HUES64 (cell line): ENCODE results near the gene HBD.
"Not testable (repeated sequence)": the region's sequence is repeated elsewhere in the genome, so short reads cannot be mapped to it uniquely, and the experiment has no call there.

Source experiments
- H3K27ac ChIP-seq: 2 replicates; pipeline ENCODE4 v1.7.0; 2013; ENCODE audit warnings: low read depth, low read length, inconsistent platforms
- H3K27me3 ChIP-seq: 2 replicates; pipeline ENCODE4 v1.6.1; 2013; ENCODE audit warnings: mild to moderate bottlenecking, low read length; ENCODE audit not compliant: insufficient read depth
- H3K36me3 ChIP-seq: 2 replicates; pipeline ENCODE4 v1.6.1; 2013; ENCODE audit warnings: mild to moderate bottlenecking, low read length; ENCODE audit not compliant: insufficient read depth
- H3K4me1 ChIP-seq: 2 replicates; pipeline ENCODE4 v1.6.1; 2013; ENCODE audit warnings: mild to moderate bottlenecking, low read length, moderate library complexity; ENCODE audit not compliant: insufficient read depth
- H3K4me3 ChIP-seq: 2 replicates; pipeline ENCODE4 v1.5.1; 2013; ENCODE audit warnings: mild to moderate bottlenecking, low read length, moderate library complexity
- H3K9ac ChIP-seq: 2 replicates; pipeline ENCODE4 v1.6.1; 2013; ENCODE audit warnings: mild to moderate bottlenecking, low read depth, low read length
- H3K9me3 ChIP-seq: 2 replicates; pipeline ENCODE4 v1.6.1; 2013; ENCODE audit warnings: low read depth, low read length; ENCODE audit not compliant: insufficient read depth
- WGBS: fragments of 150-250, 120-280 bp; methylation state at CpG from one replicate; pipeline ENCODE4 v1.1.7; 2013; ENCODE audit warnings: missing lambda C conversion rate; 5-methylcytosine and 5-hydroxymethylcytosine counted together

Gene HBD

DNA sequence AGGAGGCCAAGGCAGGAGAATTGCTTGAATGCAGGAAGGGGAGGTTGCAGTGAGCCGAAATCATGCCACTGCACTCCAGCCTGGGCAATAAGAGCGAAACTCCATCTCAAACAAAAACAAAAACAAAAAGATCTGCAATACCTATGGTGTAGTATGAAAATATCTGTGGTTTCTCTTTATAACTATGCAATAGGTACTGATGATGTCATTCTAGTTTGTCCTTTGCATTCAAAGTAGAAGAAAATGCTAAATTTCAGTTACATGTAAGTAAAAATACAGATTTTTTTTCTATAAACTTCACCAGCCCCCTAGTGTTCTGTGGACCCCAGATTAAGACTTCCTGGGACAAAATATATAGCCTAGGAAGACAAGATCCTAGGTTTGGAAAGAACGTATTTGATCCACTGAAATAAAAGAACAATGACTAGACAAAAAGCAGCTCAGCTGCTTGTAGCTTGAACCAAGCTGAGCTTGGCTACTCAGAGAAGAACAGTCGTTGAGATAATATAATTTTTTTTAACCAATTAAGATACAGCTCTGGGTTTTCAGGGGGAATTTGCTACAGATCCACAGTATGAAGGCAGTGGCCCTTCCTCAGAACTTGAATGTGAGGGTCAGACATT lies 38.2 kb upstream of the HBD start:
- H3K9me3 ChIP-seq: no peaks in the 10 kb centered on the region
- no peaks in the 10 kb centered on the region for H3K4me1 ChIP-seq
- H3K27ac ChIP-seq: no peak overlapping the region
- no peak overlapping the region for H3K4me3 ChIP-seq
- no peaks in the 10 kb centered on the region for H3K27me3 ChIP-seq
- no peaks in the 10 kb centered on the region for H3K36me3 ChIP-seq
- WGBS: 89% methylated on average over 3 of the region's 4 CpGs
- H3K9ac ChIP-seq: no peak overlapping the region

DNA sequence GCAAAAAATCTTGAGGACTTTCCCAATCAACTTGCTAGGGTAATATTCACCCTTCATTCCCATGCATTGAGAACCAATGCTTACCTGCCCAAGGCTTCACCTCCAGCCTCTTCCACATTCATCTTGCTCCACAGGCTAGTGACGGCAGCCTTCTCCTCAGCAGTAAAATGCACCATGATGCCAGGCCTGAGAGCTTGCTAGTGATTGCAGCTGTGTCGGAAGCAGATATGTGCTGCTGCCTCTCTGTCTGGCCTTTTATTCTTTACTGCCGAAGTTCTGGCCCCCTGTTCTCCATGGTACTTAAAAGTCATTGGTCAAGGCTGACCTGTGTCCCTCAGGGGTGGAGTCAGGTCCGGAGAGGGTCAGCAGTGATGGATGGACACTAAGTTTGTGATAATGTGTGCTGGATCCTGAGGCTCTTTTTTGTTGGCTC lies 35.4 kb upstream of the HBD start, which contains the start of gene HBE1:
TSS of gene HBE1 (minus strand) at position 231 of the 433 bp plus-strand sequence. CDS start at position 176, 55 bp downstream.
- Histone ChIP-seq H3K27ac (no peak within 1 kb of the TSS), H3K4me1 (no peaks in the 10 kb centered on the region), H3K9me3 (no peaks in the 10 kb centered on the region), H3K27me3 (no peaks in the 10 kb centered on the region), H3K36me3 (no peaks in the 10 kb centered on the region), H3K4me3 (no peak within 1 kb of the TSS), H3K9ac (no peak within 1 kb of the TSS)
- 94% methylated on average over 4 of the region's 4 CpGs for WGBS

DNA sequence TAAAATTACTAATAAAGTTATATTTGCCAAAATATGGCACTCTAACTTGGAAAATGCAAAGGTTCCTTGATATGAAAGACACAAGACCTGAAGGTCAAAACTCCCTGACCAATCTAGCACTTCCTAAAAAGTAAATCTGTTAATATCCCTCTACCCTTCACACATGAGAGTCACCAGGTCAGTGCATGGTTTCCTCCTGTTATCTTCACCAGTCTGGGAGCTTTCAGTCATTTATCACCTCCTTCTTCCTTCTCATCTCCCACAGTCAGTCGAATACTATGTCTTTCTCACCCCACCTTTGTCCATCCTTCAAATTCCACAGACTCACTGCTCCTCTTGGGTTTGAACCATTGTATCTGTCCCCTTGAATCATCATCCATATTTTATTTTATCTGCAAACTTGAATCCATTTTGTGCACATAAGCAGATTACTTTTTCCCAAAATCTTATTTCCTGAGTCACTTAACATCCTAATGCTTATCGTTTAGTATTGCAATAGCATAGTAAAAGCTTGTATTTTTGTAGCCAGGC lies 32.8 kb upstream of the HBD start:
- Histone ChIP-seq H3K9ac (no peak overlapping the region), H3K4me1 (no peaks in the 10 kb centered on the region), H3K27ac (no peak overlapping the region), H3K9me3 (no peaks in the 10 kb centered on the region), H3K36me3 (no peaks in the 10 kb centered on the region), H3K4me3 (no peak overlapping the region), H3K27me3 (no peaks in the 10 kb centered on the region)
- WGBS: 93% methylated on average over 2 of the region's 2 CpGs

DNA sequence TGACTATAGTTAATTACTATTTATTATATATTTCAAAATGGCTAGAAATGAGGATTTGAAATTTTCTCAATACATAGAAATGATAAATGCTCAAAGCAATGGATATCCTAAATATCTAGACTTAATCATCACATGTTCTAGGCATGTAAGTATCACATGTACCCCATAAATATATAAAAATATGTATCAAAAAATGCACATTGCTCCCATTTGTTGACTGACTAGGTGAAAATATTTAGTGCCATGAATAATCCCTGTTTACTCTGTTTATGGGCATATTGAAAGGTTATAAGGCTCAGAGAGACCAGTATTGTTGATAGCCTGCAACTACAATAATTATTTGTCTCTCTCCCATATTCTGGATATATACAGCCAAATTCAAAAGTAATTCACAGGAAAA lies 32.3 kb upstream of the HBD start:
- Histone ChIP-seq H3K9ac (no peak overlapping the region), H3K27me3 (no peaks in the 10 kb centered on the region), H3K36me3 (no peaks in the 10 kb centered on the region), H3K4me1 (no peaks in the 10 kb centered on the region), H3K4me3 (no peak overlapping the region), H3K9me3 (no peaks in the 10 kb centered on the region), H3K27ac (no peak overlapping the region)

DNA sequence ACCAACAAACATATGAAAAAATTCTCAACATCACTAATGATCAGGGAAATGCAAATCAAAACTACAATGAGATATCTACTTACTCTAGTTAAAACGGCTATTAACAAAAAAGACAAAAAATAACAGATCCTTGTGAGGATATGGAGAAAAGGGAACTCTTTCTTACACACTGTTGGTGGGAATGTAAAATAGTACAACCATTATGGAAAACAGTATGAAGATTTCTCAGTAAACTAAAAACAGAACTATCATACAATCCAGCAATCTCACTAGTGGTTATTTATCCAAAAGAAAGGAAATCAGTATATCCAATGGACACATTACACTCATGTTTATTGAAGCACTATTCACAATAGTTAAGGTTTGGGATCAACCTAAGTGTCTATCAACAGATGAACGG lies 31.5 kb upstream of the HBD start:
- WGBS: 100% methylated on average over 1 of the region's 2 CpGs
- H3K27me3 ChIP-seq: no peaks in the 10 kb centered on the region
- no peaks in the 10 kb centered on the region for H3K36me3 ChIP-seq
- H3K9me3 ChIP-seq: no peaks in the 10 kb centered on the region
- no peak overlapping the region for H3K27ac ChIP-seq
- no peak overlapping the region for H3K4me3 ChIP-seq
- no peak overlapping the region for H3K9ac ChIP-seq
- no peaks in the 10 kb centered on the region for H3K4me1 ChIP-seq

DNA sequence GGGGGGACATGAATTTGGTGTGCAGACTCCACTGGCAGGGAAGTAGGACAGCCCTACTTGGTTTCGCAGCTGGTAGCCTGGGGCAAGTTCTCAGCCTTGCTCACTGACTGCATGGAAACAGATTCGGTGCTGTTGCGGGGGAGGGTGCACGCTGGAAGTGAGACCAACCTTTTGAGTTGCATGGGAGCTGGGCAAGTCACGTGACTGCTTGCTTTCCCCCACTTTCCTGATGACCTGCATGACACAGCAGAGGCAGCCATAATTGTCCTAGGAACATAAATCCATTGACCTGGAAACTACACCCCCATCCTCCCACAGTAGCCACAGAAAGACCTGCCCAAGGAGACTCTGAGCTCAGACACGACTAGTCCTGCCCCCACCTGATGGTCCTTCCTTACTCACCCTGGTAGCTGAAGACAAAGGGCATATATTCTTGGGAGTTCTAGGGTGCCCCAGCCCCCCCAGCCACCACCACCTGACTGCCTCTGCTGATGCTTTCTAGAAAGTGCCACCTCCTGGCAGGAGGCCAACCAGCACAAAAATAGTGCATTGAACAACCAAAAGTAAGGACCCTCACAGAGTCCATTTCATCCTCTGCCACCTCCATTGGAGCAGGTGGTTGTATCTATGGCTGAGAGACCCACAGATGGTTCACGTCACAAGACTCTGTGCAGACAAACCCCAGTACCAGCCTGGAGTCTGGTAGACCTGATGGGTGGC lies 24.4 kb upstream of the HBD start:
- Histone ChIP-seq H3K4me1 (peaks cover 19% of the 10 kb centered on the region), H3K9me3 (no peaks in the 10 kb centered on the region), H3K4me3 (no peak overlapping the region), H3K27me3 (no peaks in the 10 kb centered on the region; the same call in 1 of the 2 replicates), H3K9ac (no peak overlapping the region), H3K27ac (no peak overlapping the region; the same call in 1 of the 2 replicates), H3K36me3 (no peaks in the 10 kb centered on the region)
- WGBS: 71% methylated on average over 7 of the region's 7 CpGs

DNA sequence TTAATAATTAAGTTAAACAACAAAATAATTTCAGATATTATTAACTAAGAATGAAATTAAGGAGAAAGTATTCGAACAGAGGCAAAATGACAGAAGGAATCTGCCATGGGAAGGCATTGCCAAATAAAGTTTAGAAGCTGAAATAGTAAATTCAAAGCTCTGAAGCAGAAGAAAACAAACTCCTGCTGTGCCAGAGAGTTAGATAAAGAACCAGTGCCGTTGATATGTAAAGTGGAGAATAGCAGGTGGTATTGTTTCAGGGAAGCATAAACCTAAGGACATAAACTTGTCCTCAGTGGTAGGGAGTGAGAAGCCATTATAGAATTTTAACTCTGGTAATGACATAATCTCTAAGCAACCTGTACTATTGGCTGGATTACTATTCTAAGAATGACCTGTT lies 23.0 kb upstream of the HBD start:
- no peaks in the 10 kb centered on the region for H3K9me3 ChIP-seq
- no peaks in the 10 kb centered on the region; the same call in 1 of the 2 replicates for H3K27me3 ChIP-seq
- H3K36me3 ChIP-seq: no peaks in the 10 kb centered on the region
- WGBS: 10% methylated on average over 2 of the region's 2 CpGs
- no peak overlapping the region for H3K4me3 ChIP-seq
- H3K4me1 ChIP-seq: peaks cover 19% of the 10 kb centered on the region
- H3K27ac ChIP-seq: no peak overlapping the region; the same call in 1 of the 2 replicates
- H3K9ac ChIP-seq: no peak overlapping the region

DNA sequence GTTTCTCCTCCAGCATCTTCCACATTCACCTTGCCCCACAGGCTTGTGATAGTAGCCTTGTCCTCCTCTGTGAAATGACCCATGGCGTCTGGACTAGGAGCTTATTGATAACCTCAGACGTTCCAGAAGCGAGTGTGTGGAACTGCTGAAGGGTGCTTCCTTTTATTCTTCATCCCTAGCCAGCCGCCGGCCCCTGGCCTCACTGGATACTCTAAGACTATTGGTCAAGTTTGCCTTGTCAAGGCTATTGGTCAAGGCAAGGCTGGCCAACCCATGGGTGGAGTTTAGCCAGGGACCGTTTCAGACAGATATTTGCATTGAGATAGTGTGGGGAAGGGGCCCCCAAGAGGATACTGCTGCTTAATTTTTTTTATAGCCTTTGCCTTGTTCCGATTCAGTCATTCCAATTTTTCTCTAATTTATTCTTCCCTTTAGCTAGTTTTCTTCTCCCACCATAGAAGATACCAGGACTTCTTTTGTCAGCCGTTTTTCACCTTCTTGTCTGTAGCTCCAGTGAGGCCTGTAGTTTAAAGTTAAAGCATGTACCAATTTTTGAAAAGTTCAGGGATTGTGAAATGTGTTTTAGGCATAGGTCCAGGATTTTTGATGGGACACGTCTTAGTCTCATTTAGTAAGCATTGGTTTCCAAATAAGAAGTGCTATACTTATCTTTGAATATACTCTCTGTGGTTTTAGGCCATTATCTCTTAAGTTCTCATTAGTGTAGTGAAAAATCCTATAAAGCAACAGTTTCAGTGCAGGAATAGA lies 20.5 kb upstream of the HBD start, which contains the start of gene HBG2:
TSS of gene HBG2 (minus strand) at position 136 of the 768 bp plus-strand sequence. CDS start at position 83, 53 bp downstream.
- not testable (repeated sequence) for H3K4me3 ChIP-seq, H3K9me3 ChIP-seq, H3K36me3 ChIP-seq, H3K27ac ChIP-seq, H3K9ac ChIP-seq, H3K27me3 ChIP-seq
- peaks cover 19% of the 10 kb centered on the region for H3K4me1 ChIP-seq
- 100% methylated on average over 3 of the region's 9 CpGs for WGBS

DNA sequence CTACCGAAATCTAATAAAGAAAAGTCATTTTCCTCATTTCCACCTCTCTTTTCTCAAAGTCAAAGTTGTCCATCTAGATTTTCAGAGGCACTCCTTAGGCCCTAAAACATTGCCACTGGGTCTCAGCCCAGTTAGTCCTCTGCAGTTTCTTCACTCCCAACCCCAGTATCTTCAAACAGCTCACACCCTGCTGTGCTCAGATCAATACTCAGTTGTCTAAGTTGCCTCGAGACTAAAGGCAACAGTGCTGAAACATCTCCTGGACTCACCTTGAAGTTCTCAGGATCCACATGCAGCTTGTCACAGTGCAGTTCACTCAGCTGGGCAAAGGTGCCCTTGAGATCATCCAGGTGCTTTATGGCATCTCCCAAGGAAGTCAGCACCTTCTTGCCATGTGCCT lies 19.7 kb upstream of the HBD start:
- H3K9ac ChIP-seq, H3K27me3 ChIP-seq, H3K4me3 ChIP-seq, H3K36me3 ChIP-seq, H3K27ac ChIP-seq, H3K9me3 ChIP-seq: not testable (repeated sequence)
- 90% methylated on average over 2 of the region's 2 CpGs for WGBS
- H3K4me1 ChIP-seq: peaks cover 19% of the 10 kb centered on the region

DNA sequence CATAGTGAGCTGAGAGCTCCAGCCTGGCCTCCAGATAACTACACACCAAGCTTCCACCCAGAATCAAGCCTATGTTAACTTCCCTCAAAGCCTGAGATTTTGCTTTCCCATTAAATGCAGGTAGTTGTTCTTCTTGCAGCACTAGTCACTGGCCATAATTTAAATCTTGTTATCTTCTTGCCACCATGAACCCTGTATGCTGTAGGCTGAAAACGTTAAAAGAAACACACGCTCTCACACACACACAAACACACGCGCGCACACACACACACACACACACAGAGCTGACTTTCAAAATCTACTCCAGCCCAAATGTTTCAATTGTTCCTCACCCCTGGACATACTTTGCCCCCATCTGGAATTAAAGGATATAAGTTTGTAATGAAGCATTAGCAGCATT lies 19.2 kb upstream of the HBD start:
- H3K4me3 ChIP-seq, H3K27ac ChIP-seq, H3K9me3 ChIP-seq, H3K36me3 ChIP-seq, H3K9ac ChIP-seq, H3K27me3 ChIP-seq: not testable (repeated sequence)
- H3K4me1 ChIP-seq: peaks cover 16% of the 10 kb centered on the region
- WGBS: 88% methylated on average over 5 of the region's 5 CpGs

DNA sequence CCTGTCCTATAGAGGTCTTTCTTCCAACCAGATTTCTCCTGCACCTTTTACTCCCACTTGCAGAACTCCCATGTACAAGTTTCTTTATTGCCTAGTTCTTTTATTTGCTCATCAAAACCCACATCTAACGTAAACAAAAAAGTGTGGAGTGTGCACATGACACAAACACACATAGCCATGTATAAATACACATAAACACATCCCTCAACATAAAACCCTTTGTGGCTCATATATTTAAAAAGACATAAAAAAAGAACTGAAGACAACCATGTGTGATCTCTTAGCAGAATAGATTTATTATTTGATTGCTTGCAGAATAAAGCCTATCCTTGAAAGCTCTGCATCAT lies 18.6 kb upstream of the HBD start:
- no peaks in the 10 kb centered on the region for H3K36me3 ChIP-seq
- H3K9ac ChIP-seq: no peak overlapping the region
- no peak overlapping the region for H3K27ac ChIP-seq
- peaks cover 10% of the 10 kb centered on the region for H3K4me1 ChIP-seq
- H3K4me3 ChIP-seq: no peak overlapping the region
- H3K9me3 ChIP-seq: no peaks in the 10 kb centered on the region
- 88% methylated on average over 1 of the region's 1 CpG for WGBS
- no peaks in the 10 kb centered on the region; the same call in 1 of the 2 replicates for H3K27me3 ChIP-seq
